NOMO-1 treated with dmso at 0.1 percent for 144 hours (cell line): ENCODE results near the gene LGR5.

ENCODE experiments used
- DNase-seq: peaks from one replicate; lab custom pipeline; 2025; ENCODE audit not compliant: unreplicated experiment; lab: John Stamatoyannopoulos, UW

Gene LGR5

GRCh38 chr12:71436696-71437095 lies 2.9 kb upstream of the LGR5 start:
- DNase-seq, result no peak

- DNase-seq, result no peak
Measured at GRCh38 chr12:71438670-71439361, 782 bp upstream of the LGR5 start.

- DNase-seq, result no peak
Measured at GRCh38 chr12:71439362-71439612, 311 bp upstream of the LGR5 start.

GRCh38 chr12:71440345-71440762 lies 756 bp downstream of the LGR5 start:
- DNase-seq, result no peak

- no peak for DNase-seq
Measured at GRCh38 chr12:71440763-71441748, 1.5 kb downstream of the LGR5 start.

GRCh38 chr12:71441836-71442566 lies 2.4 kb downstream of the LGR5 start:
- DNase-seq, result no peak

GRCh38 chr12:71442567-71442931 lies 3.0 kb downstream of the LGR5 start:
- no peak for DNase-seq

- no peak for DNase-seq
Measured at GRCh38 chr12:71445071-71445470, 5.5 kb downstream of the LGR5 start.

- DNase-seq, result no peak
Measured at GRCh38 chr12:71447691-71448132, 8.1 kb downstream of the LGR5 start.

GRCh38 chr12:71448150-71448581 lies 8.6 kb downstream of the LGR5 start:
- DNase-seq, result no peak

GRCh38 chr12:71449373-71450070 lies 9.9 kb downstream of the LGR5 start:
- DNase-seq, result no peak

- no peak for DNase-seq
Measured at GRCh38 chr12:71452006-71452405, 12.4 kb downstream of the LGR5 start.

- no peak for DNase-seq
Measured at GRCh38 chr12:71455028-71455737, 15.6 kb downstream of the LGR5 start.

- DNase-seq, result no peak
Measured at GRCh38 chr12:71456316-71456715, 16.7 kb downstream of the LGR5 start.

GRCh38 chr12:71456990-71457389 lies 17.4 kb downstream of the LGR5 start:
- no peak for DNase-seq

- DNase-seq, result no peak
Measured at GRCh38 chr12:71460318-71460717, 20.7 kb downstream of the LGR5 start.

- DNase-seq, result no peak
Measured at GRCh38 chr12:71460850-71461609, 21.4 kb downstream of the LGR5 start.

GRCh38 chr12:71461787-71462328 lies 22.3 kb downstream of the LGR5 start:
- DNase-seq, result no peak

- DNase-seq, result no peak
Measured at GRCh38 chr12:71465796-71466195, 26.2 kb downstream of the LGR5 start.
